ENCODE measurements around the gene SUMF1. TPM values are rescaled to one million over a fixed set of nuclear protein-coding genes. Genes with fewer than 3 reads are reported as not detected.

The SUMF1 gene
- total RNA-seq, 2 donors from 2014 or later = 18.4 to 18.6 TPM

DNA sequence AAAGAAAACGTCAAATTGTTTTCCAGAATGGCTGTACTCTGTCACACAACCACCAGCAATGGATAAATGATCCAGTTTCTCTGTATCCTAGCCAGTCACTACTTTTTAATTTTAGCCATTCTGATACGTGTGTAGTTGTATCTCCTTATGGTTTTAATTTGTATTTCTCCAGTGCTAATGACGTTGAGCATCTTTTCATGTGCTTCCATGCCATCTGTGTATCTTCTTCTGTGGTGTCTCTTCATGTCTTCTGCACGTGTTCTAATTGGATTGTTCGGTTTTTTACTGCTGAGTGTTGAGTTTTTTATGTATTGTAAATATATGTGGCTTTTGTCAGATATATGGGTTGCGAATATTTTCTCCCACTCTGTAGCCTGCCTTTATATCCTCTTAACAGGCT lies 81.9 kb downstream of the SUMF1 start:
- Mint-ChIP-seq H3K36me3 (ENCODE audit: low read depth) (peaks cover 7% of the 10 kb centered on the region), H3K4me3 (no peak overlapping the region), H3K27ac (no peak overlapping the region), H3K4me1 (peaks cover 7% of the 10 kb centered on the region), H3K9me3 (no peaks in the 10 kb centered on the region), H3K27me3 (ENCODE audit: insufficient read depth) (no peaks in the 10 kb centered on the region)
- Histone ChIP-seq H3K36me3 (ENCODE audit: control insufficient read depth, insufficient read depth, low read length) (no peaks in the 10 kb centered on the region), H3K9me3 (ENCODE audit: control insufficient read depth, low read length) (no peaks in the 10 kb centered on the region), H3K4me1 (ENCODE audit: control insufficient read depth, insufficient read depth, low read length) (no peaks in the 10 kb centered on the region), H3K27ac (ENCODE audit: low read depth, low read length) (no peak overlapping the region), H3K4me3 (ENCODE audit: low read length) (no peak overlapping the region), H3K27me3 (ENCODE audit: control insufficient read depth, insufficient read depth, low read length, poor library complexity, severe bottlenecking) (no peaks in the 10 kb centered on the region), H3K9ac (ENCODE audit: extremely low read depth, low read length, poor library complexity, severe bottlenecking) (no peak overlapping the region)
- no peak for DNase-seq
- TF ChIP-seq CTCF (conservative IDR thresholded peaks at IDR 0.05) = no peak
- 94 to 96% methylated on average over 3 to 6 of the region's 6 CpGs for WGBS, 2 experiments (ENCODE audit: insufficient coverage in 1 of 2, insufficient read length in 1 of 2)

- Mint-ChIP-seq H3K36me3 (ENCODE audit: low read depth) (peaks cover 7% of the 10 kb centered on the region), H3K27ac (no peak overlapping the region), H3K4me3 (no peak overlapping the region), H3K4me1 (no peaks in the 10 kb centered on the region), H3K9me3 (no peaks in the 10 kb centered on the region), H3K27me3 (ENCODE audit: insufficient read depth) (no peaks in the 10 kb centered on the region)
- TF ChIP-seq CTCF (conservative IDR thresholded peaks at IDR 0.05) = no peak
- no peaks in the 10 kb centered on the region for H3K9me3 ChIP-seq (ENCODE audit: control insufficient read depth, low read length)
- H3K27me3 ChIP-seq (ENCODE audit: control insufficient read depth, insufficient read depth, low read length, poor library complexity, severe bottlenecking) = no peaks in the 10 kb centered on the region
- no peak overlapping the region for H3K27ac ChIP-seq (ENCODE audit: low read depth, low read length)
- no peak overlapping the region for H3K9ac ChIP-seq (ENCODE audit: extremely low read depth, low read length, poor library complexity, severe bottlenecking)
- no peaks in the 10 kb centered on the region for H3K36me3 ChIP-seq (ENCODE audit: control insufficient read depth, insufficient read depth, low read length)
- no peak overlapping the region for H3K4me3 ChIP-seq (ENCODE audit: low read length)
- no peak for DNase-seq
- WGBS, 2 experiments (ENCODE audit: insufficient coverage in 1 of 2, insufficient read length in 1 of 2) = 97 to 98% methylated on average over 4 of the region's 4 CpGs
- no peaks in the 10 kb centered on the region for H3K4me1 ChIP-seq (ENCODE audit: control insufficient read depth, insufficient read depth, low read length)
Observed at GRCh38 chr3:4380013-4380412, 87.1 kb downstream of the SUMF1 start.

DNA sequence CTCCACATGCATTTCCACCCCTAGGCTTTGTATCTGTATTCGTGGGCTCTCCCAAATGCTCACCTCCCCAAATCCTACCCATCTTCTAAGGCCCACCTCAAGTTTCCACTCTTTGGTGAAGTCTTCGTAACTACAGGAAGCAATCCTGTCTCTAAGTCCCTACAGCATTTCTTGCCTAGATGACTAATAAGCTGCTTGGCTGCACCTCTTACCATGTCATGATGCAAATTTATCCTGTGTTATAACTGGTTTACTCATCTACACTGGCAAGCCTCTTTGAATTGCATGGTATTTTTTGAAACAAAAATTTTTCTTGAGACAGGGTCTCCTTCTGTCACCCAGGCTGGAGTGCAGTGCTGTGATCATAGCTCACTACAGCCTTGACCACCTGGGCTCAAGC lies 90.6 kb downstream of the SUMF1 start:
- H3K27me3 Mint-ChIP-seq (ENCODE audit: insufficient read depth) = no peaks in the 10 kb centered on the region
- no peak overlapping the region for H3K27ac Mint-ChIP-seq

More for the DNA sequence above, 90.6 kb downstream of the SUMF1 start:
- Mint-ChIP-seq H3K36me3 (ENCODE audit: low read depth) (peaks cover 19% of the 10 kb centered on the region), H3K9me3 (peaks cover 2% of the 10 kb centered on the region), H3K4me1 (no peaks in the 10 kb centered on the region), H3K4me3 (no peak overlapping the region)
- no peaks in the 10 kb centered on the region for H3K4me1 ChIP-seq (ENCODE audit: control insufficient read depth, insufficient read depth, low read length)
- no peak overlapping the region for H3K9ac ChIP-seq (ENCODE audit: extremely low read depth, low read length, poor library complexity, severe bottlenecking)
- H3K27me3 ChIP-seq (ENCODE audit: control insufficient read depth, insufficient read depth, low read length, poor library complexity, severe bottlenecking) = no peaks in the 10 kb centered on the region
- no peak overlapping the region for H3K27ac ChIP-seq (ENCODE audit: low read depth, low read length)
- peaks cover 18% of the 10 kb centered on the region for H3K9me3 ChIP-seq (ENCODE audit: control insufficient read depth, low read length)
- WGBS, 2 experiments (ENCODE audit: insufficient coverage in 1 of 2, insufficient read length in 1 of 2) = 73 to 87% methylated on average over 2 of the region's 2 CpGs
- DNase-seq = no peak
- no peak for TF ChIP-seq CTCF (conservative IDR thresholded peaks at IDR 0.05)
- H3K36me3 ChIP-seq (ENCODE audit: control insufficient read depth, insufficient read depth, low read length) = no peaks in the 10 kb centered on the region
- no peak overlapping the region for H3K4me3 ChIP-seq (ENCODE audit: low read length)

All from endodermal cell (in vitro differentiated cells).